Gastrocnemius medialis (tissue), 4 donors: ENCODE results near the gene GPC6.

Experiments used
- POLR2A ChIP-seq, 2 donors: fragments of 450-650 bp; IDR thresholded peaks; one replicate each; pipeline ENCODE4 v1.6.1; 2017; ENCODE audit warnings: antibody characterized with exemption in 2 of 2, mild to moderate bottlenecking in 2 of 2, moderate library complexity in 2 of 2
- TF ChIP-seq, protein P1 (sequence below), 5 experiments: fragments of 450-650 bp in 3 of 5; fragments of 200-600 bp in 2 of 5; sonication (generic) in 2 of 5; IDR thresholded peaks in 4 of 5; conservative IDR thresholded peaks in 1 of 5; 1 replicate in 4 of 5; 2 replicates in 1 of 5; pipeline ENCODE4 v1.5.1; 2016 to 2019; ENCODE audit warnings: antibody characterized with exemption in 5 of 5, mild to moderate bottlenecking in 3 of 5, moderate library complexity in 3 of 5

DNA sequence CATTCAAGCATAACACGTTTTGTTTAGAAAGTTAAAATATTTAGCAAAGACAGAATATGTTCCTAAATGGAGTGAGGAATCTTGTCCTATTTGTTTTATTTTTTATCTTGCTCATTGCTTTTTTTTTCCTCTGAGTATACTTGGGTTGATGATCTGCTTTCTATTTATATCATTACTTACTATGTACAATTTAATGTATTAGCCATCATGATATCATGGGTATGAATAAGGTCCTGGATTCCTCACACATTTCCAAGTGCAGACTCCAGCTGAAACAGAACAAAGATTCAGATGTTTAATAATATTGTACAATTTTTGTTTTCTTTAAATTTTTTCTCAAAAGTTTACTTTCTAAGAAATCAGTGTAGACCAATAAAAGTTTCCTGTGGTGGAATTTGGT lies 388.2 kb downstream of the GPC6 start:
- TF ChIP-seq POLR2A (IDR thresholded peaks at IDR 0.05), result no peak
- TF ChIP-seq, protein P1, sequence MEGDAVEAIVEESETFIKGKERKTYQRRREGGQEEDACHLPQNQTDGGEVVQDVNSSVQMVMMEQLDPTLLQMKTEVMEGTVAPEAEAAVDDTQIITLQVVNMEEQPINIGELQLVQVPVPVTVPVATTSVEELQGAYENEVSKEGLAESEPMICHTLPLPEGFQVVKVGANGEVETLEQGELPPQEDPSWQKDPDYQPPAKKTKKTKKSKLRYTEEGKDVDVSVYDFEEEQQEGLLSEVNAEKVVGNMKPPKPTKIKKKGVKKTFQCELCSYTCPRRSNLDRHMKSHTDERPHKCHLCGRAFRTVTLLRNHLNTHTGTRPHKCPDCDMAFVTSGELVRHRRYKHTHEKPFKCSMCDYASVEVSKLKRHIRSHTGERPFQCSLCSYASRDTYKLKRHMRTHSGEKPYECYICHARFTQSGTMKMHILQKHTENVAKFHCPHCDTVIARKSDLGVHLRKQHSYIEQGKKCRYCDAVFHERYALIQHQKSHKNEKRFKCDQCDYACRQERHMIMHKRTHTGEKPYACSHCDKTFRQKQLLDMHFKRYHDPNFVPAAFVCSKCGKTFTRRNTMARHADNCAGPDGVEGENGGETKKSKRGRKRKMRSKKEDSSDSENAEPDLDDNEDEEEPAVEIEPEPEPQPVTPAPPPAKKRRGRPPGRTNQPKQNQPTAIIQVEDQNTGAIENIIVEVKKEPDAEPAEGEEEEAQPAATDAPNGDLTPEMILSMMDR (IDR thresholded peaks at IDR 0.05 in 4 of 5, conservative IDR thresholded peaks at IDR 0.05 in 1 of 5), result no peak
